Measurements from ENCODE around the gene HOXB4.

Gene HOXB4

DNA sequence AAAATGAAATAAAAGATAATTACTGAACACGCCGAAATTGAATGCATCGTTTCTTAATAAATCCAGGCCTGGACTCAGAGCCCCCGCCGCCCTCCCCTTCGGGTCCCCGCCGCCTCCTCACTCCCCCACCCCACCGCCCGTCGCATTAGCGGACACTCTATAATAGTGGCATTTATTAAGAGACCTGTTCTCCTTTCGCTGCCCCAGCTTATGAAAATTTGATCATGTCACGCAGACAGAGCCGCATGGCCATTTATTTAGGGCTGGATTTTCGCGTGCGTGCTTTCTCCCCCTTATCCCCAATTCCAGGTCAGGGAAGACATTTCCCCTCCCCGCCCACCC is 27.0 kb downstream of the HOXB4 start:
- TF ChIP-seq, protein P1, sequence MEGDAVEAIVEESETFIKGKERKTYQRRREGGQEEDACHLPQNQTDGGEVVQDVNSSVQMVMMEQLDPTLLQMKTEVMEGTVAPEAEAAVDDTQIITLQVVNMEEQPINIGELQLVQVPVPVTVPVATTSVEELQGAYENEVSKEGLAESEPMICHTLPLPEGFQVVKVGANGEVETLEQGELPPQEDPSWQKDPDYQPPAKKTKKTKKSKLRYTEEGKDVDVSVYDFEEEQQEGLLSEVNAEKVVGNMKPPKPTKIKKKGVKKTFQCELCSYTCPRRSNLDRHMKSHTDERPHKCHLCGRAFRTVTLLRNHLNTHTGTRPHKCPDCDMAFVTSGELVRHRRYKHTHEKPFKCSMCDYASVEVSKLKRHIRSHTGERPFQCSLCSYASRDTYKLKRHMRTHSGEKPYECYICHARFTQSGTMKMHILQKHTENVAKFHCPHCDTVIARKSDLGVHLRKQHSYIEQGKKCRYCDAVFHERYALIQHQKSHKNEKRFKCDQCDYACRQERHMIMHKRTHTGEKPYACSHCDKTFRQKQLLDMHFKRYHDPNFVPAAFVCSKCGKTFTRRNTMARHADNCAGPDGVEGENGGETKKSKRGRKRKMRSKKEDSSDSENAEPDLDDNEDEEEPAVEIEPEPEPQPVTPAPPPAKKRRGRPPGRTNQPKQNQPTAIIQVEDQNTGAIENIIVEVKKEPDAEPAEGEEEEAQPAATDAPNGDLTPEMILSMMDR (IDR thresholded peaks at IDR 0.05) = no peak
- no peak overlapping the region for H2AFZ ChIP-seq
- no peaks in the 10 kb centered on the region for H3K79me2 ChIP-seq
- H3K4me2 ChIP-seq (ENCODE audit: low read length) = no peak overlapping the region
- no peaks in the 10 kb centered on the region for H3K4me1 ChIP-seq
- H3K4me3 ChIP-seq (ENCODE audit: low read depth, low read length) = no peak overlapping the region
- H3K27me3 ChIP-seq (ENCODE audit: control insufficient read depth, insufficient read depth, low read length) = no peaks in the 10 kb centered on the region
- no peaks in the 10 kb centered on the region for H3K36me3 ChIP-seq (ENCODE audit: control insufficient read depth, insufficient read depth, low read length)
- no peaks in the 10 kb centered on the region for H3K9me3 ChIP-seq (ENCODE audit: control insufficient read depth, low read length)
- no peak overlapping the region for H3K27ac ChIP-seq
- no peak overlapping the region for H3K9ac ChIP-seq

DNA sequence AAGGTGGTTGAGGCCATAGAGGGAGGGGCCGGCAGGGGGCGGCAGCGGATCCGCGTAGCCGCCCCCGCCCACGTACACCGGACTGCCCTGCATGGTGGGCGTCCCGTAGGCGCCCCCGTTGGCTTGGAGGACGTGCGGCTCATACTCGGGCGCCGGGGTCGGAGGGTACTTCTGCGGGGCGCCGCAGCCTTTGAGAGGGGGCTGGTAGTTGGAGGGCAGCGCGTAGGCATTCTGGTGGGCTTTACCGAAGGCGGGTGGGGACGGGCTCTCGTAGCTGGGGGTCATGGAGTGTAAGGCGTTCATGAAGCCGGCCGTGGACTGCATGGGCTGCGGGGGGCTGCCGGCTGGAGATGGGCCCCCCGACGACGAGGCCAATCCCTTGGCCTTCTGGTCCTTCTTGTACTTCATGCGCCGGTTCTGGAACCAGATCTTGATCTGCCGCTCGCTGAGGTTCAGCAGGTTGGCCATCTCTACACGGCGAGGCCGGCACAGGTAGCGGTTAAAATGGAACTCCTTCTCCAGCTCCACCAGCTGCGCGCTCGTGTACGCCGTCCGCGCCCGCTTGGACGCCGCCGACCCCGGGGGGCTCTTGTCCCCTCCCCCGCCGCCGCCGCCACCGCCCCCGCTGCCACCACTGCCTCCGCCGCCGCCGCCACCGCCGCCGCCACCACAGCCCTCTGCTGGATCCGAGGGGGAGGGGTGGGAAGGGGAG is 27.5 kb downstream of the HOXB4 start:
- H3K9me3 ChIP-seq (ENCODE audit: control insufficient read depth, low read length) = no peaks in the 10 kb centered on the region
- H3K4me3 ChIP-seq (ENCODE audit: low read depth, low read length) = no peak overlapping the region
- H3K36me3 ChIP-seq (ENCODE audit: control insufficient read depth, insufficient read depth, low read length) = no peaks in the 10 kb centered on the region
- no peak overlapping the region for H3K4me2 ChIP-seq (ENCODE audit: low read length)
- H3K79me2 ChIP-seq = no peaks in the 10 kb centered on the region
- H3K9ac ChIP-seq = no peak overlapping the region
- TF ChIP-seq, protein P1 (IDR thresholded peaks at IDR 0.05) = no peak
- H2AFZ ChIP-seq = no peak overlapping the region
- H3K4me1 ChIP-seq = no peaks in the 10 kb centered on the region
- no peak overlapping the region for H3K27ac ChIP-seq
- no peaks in the 10 kb centered on the region for H3K27me3 ChIP-seq (ENCODE audit: control insufficient read depth, insufficient read depth, low read length)

DNA sequence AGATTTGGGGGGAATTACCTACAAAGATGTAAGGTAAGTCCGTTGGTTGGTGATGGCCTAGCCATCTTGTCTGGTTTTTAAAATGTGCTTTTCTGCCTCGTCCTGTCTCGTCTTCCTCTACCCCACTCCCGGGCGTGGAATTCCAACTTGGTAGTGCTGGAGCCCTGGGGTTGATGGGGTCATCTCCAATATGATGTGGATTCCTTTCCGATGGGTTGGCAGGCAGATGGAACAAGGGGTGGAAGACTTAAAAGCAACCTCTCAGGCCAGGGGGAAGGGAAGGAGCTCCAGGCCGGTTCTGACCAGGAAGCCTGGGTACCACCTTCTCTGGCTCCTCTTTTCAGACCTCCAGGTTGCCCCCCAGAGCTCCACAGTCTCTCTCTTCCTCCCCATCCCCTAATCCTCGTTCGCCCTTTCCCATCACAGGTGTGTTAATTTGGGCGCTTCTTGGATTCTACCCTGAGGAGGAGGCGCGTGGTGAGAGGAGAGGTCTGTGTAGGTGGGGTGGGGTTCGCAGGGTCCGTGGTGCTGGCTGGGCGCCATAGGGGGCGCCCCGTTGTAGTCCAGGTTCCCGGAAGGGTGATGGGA is 28.1 kb downstream of the HOXB4 start:
- no peak overlapping the region for H2AFZ ChIP-seq
- H3K79me2 ChIP-seq = no peaks in the 10 kb centered on the region
- no peak overlapping the region for H3K4me3 ChIP-seq (ENCODE audit: low read depth, low read length)
- no peaks in the 10 kb centered on the region for H3K36me3 ChIP-seq (ENCODE audit: control insufficient read depth, insufficient read depth, low read length)
- H3K9ac ChIP-seq = no peak overlapping the region
- H3K4me2 ChIP-seq (ENCODE audit: low read length) = no peak overlapping the region
- no peak overlapping the region for H3K27ac ChIP-seq
- no peaks in the 10 kb centered on the region for H3K4me1 ChIP-seq
- H3K27me3 ChIP-seq (ENCODE audit: control insufficient read depth, insufficient read depth, low read length) = no peaks in the 10 kb centered on the region
- TF ChIP-seq, protein P1 (IDR thresholded peaks at IDR 0.05) = no peak
- no peaks in the 10 kb centered on the region for H3K9me3 ChIP-seq (ENCODE audit: control insufficient read depth, low read length)

DNA sequence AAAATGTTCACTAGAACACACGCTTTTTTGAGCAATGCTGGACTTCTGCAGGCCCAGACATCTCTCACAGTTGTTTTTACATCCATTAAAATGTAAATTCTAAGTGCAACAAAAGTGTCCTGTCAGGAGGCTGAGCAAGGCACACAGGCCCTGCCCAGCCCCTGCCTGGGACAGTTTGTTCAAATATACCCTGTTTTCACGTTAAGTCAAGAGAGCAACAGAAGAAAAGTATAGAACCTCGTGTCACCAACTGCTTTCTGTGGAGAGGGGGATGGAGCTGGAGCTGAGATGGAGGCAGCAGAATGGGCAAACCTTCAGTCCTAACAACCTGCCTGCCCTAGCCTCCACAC is 28.9 kb downstream of the HOXB4 start:
- no peaks in the 10 kb centered on the region for H3K4me1 ChIP-seq
- H3K9me3 ChIP-seq (ENCODE audit: control insufficient read depth, low read length) = no peaks in the 10 kb centered on the region
- no peak overlapping the region for H3K27ac ChIP-seq
- TF ChIP-seq, protein P1 (IDR thresholded peaks at IDR 0.05) = no peak
- no peak overlapping the region for H3K4me3 ChIP-seq (ENCODE audit: low read depth, low read length)
- H3K79me2 ChIP-seq = no peaks in the 10 kb centered on the region
- no peaks in the 10 kb centered on the region for H3K36me3 ChIP-seq (ENCODE audit: control insufficient read depth, insufficient read depth, low read length)
- H2AFZ ChIP-seq = no peak overlapping the region
- H3K27me3 ChIP-seq (ENCODE audit: control insufficient read depth, insufficient read depth, low read length) = no peaks in the 10 kb centered on the region
- no peak overlapping the region for H3K4me2 ChIP-seq (ENCODE audit: low read length)
- no peak overlapping the region for H3K9ac ChIP-seq

Data from parathyroid adenoma (tissue), 2 donors.